ENCODE measurements around the gene BCAS3.

Gene BCAS3

GRCh38 chr17:61088556-61088955 is 410.9 kb downstream of the BCAS3 start:
- Mint-ChIP-seq H3K9me3 (peaks cover 10% of the 10 kb centered on the region), H3K36me3 (ENCODE audit: insufficient read depth) (peaks cover 2% of the 10 kb centered on the region), H3K27me3 (no peaks in the 10 kb centered on the region), H3K4me3 (no peak overlapping the region), H3K4me1 (no peaks in the 10 kb centered on the region), H3K27ac (ENCODE audit: low read depth) (no peak overlapping the region)
- ATAC-seq (replicated peaks; ENCODE audit: extremely low read depth, poor library complexity, severe bottlenecking) (no peak), DNase-seq (ENCODE audit: low spot score in 2 of 2) (no peak)

DNA sequence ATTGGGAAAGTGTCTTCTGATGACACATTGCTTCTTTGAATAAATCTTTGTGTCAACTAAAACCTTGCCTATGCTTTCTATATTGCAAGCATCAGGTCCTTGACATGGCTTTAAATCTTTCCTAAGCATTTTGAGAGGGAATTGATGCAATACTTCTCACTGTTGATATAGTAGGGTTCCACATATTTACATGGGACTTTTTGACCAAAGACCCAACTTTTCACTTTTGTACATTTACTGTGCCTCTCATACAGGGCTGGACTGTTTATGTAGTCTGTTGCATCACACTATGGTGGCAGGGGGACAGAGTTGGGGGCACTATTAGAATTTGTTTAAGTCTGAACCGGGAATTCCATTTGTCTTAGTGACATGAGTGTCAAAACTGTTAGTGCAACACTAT is 413.4 kb downstream of the BCAS3 start:
- Mint-ChIP-seq H3K4me1 (no peaks in the 10 kb centered on the region), H3K9me3 (peaks cover 10% of the 10 kb centered on the region)

GRCh38 chr17:61097781-61098180 is 420.1 kb downstream of the BCAS3 start:
- Mint-ChIP-seq H3K36me3 (ENCODE audit: insufficient read depth) (no peaks in the 10 kb centered on the region), H3K4me3 (no peak overlapping the region), H3K27me3 (no peaks in the 10 kb centered on the region), H3K27ac (ENCODE audit: low read depth) (no peak overlapping the region), H3K4me1 (no peaks in the 10 kb centered on the region), H3K9me3 (no peaks in the 10 kb centered on the region)
- no peak for DNase-seq (ENCODE audit: low spot score in 2 of 2)
- ATAC-seq (replicated peaks; ENCODE audit: extremely low read depth, poor library complexity, severe bottlenecking), result no peak

More for the DNA sequence above, 413.4 kb downstream of the BCAS3 start:
- Mint-ChIP-seq H3K36me3 (ENCODE audit: insufficient read depth) (peaks cover 2% of the 10 kb centered on the region), H3K4me3 (no peak overlapping the region), H3K27ac (ENCODE audit: low read depth) (no peak overlapping the region), H3K27me3 (no peaks in the 10 kb centered on the region)
- DNase-seq (ENCODE audit: low spot score in 2 of 2) (no peak), ATAC-seq (replicated peaks; ENCODE audit: extremely low read depth, poor library complexity, severe bottlenecking) (no peak)

GRCh38 chr17:61106354-61106753 is 428.7 kb downstream of the BCAS3 start:
- H3K27me3 Mint-ChIP-seq, result no peaks in the 10 kb centered on the region

GRCh38 chr17:61116577-61116976 is 438.9 kb downstream of the BCAS3 start:
- no peak overlapping the region for H3K27ac Mint-ChIP-seq (ENCODE audit: low read depth)

More at GRCh38 chr17:61106354-61106753, 428.7 kb downstream of the BCAS3 start:
- ATAC-seq (replicated peaks; ENCODE audit: extremely low read depth, poor library complexity, severe bottlenecking) (no peak), DNase-seq (ENCODE audit: low spot score in 2 of 2) (no peak)
- Mint-ChIP-seq H3K27ac (ENCODE audit: low read depth) (no peak overlapping the region), H3K36me3 (ENCODE audit: insufficient read depth) (peaks cover 3% of the 10 kb centered on the region), H3K9me3 (no peaks in the 10 kb centered on the region), H3K4me1 (no peaks in the 10 kb centered on the region), H3K4me3 (no peak overlapping the region)

DNA sequence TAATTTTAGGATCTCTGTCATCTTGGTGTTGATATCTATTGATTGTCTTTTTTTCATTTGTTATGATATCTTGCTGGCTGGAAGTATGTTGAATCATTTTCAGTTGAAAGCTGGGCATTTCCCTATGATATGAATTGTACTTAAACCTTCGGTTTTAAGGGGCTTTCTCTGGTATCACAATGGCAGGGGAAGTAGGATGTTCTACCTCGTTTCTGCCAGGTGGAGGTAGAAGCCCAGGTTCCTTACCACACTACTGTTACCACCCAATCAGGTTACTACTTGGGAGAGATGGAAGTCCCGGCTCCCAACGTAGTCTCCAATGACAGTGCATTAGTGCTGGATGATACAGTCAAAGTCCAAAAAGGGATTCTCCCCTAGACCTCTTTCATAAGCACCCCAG is 440.3 kb downstream of the BCAS3 start:
- no peak for ATAC-seq (replicated peaks; ENCODE audit: extremely low read depth, poor library complexity, severe bottlenecking)

More at GRCh38 chr17:61116577-61116976, 438.9 kb downstream of the BCAS3 start:
- no peaks in the 10 kb centered on the region for H3K27me3 Mint-ChIP-seq
- H3K9me3 Mint-ChIP-seq, result peaks cover 6% of the 10 kb centered on the region
- DNase-seq (ENCODE audit: low spot score in 2 of 2) (no peak), ATAC-seq (replicated peaks; ENCODE audit: extremely low read depth, poor library complexity, severe bottlenecking) (no peak)
- H3K4me1 Mint-ChIP-seq, result no peaks in the 10 kb centered on the region
- H3K4me3 Mint-ChIP-seq, result no peak overlapping the region
- H3K36me3 Mint-ChIP-seq (ENCODE audit: insufficient read depth), result no peaks in the 10 kb centered on the region

DNA sequence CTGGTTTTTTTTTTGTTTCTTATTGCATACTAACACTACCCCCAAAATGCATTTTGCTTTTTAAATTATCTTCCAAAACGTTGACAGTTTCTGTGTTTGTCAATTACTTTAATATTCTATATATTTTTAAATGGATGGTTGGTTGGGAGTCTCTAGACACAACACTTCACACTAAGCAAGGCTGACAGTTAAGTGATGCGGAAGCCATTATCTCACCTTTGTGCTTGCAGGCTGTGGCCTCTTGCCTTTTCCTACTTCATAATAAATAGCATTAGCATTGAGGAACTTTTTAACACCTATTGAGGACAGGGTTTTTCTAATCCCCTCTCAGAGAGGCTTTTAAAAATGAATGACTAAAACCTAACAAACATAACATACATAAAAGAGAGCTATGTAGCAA is 441.2 kb downstream of the BCAS3 start:
- no peaks in the 10 kb centered on the region for H3K36me3 Mint-ChIP-seq (ENCODE audit: insufficient read depth)
- H3K4me3 Mint-ChIP-seq, result no peak overlapping the region
- ATAC-seq (replicated peaks; ENCODE audit: extremely low read depth, poor library complexity, severe bottlenecking), result no peak
- DNase-seq (ENCODE audit: low spot score in 2 of 2), result no peak
- H3K9me3 Mint-ChIP-seq, result peaks cover 6% of the 10 kb centered on the region
- no peak overlapping the region for H3K27ac Mint-ChIP-seq (ENCODE audit: low read depth)
- no peaks in the 10 kb centered on the region for H3K4me1 Mint-ChIP-seq
- H3K27me3 Mint-ChIP-seq, result no peaks in the 10 kb centered on the region

More for the DNA sequence above, 440.3 kb downstream of the BCAS3 start:
- no peak for DNase-seq (ENCODE audit: low spot score in 2 of 2)
- Mint-ChIP-seq H3K27ac (ENCODE audit: low read depth) (no peak overlapping the region), H3K27me3 (no peaks in the 10 kb centered on the region), H3K4me3 (no peak overlapping the region), H3K36me3 (ENCODE audit: insufficient read depth) (no peaks in the 10 kb centered on the region), H3K9me3 (peaks cover 6% of the 10 kb centered on the region), H3K4me1 (no peaks in the 10 kb centered on the region)

DNA sequence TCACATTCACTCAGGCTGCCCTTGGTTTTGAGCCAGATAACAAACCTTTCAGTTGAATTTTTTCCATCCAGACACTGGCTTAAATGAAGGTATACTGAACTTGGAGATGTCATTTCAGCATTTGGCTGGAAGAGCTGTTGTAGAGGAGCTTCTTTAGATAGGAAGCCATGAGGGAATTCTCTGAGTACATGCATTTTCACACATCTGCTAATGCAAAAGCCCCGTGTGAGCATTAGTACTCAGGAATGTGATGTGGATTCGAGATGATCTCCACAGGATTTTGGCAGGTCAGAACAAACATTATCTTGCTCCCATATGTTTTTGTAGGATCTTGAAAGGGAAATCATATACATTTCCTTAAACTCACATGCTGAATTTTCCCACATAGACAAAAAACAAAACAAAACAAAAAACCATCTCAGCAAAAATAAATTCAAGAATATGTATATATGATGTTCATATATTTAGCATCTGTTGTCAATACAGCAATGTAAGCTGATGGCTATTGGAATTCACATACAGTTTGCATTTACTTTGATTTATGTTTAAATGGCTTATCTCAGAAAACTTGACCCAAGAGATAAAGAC is 444.8 kb downstream of the BCAS3 start:
- DNase-seq (ENCODE audit: low spot score in 2 of 2), result no peak
- Mint-ChIP-seq H3K27ac (ENCODE audit: low read depth) (no peak overlapping the region), H3K27me3 (no peaks in the 10 kb centered on the region), H3K9me3 (no peaks in the 10 kb centered on the region), H3K36me3 (ENCODE audit: insufficient read depth) (peaks cover 2% of the 10 kb centered on the region), H3K4me1 (no peaks in the 10 kb centered on the region), H3K4me3 (no peak overlapping the region)
- ATAC-seq (replicated peaks; ENCODE audit: extremely low read depth, poor library complexity, severe bottlenecking), result no peak

DNA sequence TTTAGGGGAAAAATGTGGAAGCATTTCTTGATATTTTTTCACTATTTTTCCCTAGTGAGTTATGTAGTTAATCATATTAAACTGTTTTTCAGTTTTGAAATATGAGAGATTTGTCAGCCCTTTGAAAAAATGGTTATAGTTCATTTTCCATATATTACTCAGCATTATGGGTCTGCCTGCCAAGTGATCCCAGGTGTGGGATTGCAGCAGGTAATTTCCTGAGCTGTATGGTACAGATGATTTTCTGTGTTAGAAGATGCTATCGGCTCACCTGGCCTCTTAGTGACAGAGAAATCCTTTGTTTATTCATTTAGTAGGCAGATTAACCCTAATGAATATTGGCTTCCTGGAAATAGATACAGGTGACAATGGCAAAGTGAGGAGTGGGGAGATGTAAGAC is 446.9 kb downstream of the BCAS3 start:
- no peaks in the 10 kb centered on the region for H3K27me3 Mint-ChIP-seq
- no peak for DNase-seq (ENCODE audit: low spot score in 2 of 2)
- peaks cover 6% of the 10 kb centered on the region for H3K4me1 Mint-ChIP-seq
- no peak for ATAC-seq (replicated peaks; ENCODE audit: extremely low read depth, poor library complexity, severe bottlenecking)
- H3K36me3 Mint-ChIP-seq (ENCODE audit: insufficient read depth), result peaks cover 4% of the 10 kb centered on the region
- H3K4me3 Mint-ChIP-seq, result no peak overlapping the region
- H3K9me3 Mint-ChIP-seq, result no peaks in the 10 kb centered on the region
- no peak overlapping the region for H3K27ac Mint-ChIP-seq (ENCODE audit: low read depth)

- DNase-seq (ENCODE audit: low spot score in 2 of 2) (no peak), ATAC-seq (replicated peaks; ENCODE audit: extremely low read depth, poor library complexity, severe bottlenecking) (no peak)
- Mint-ChIP-seq H3K27me3 (no peaks in the 10 kb centered on the region), H3K4me1 (peaks cover 6% of the 10 kb centered on the region), H3K9me3 (no peaks in the 10 kb centered on the region), H3K4me3 (no peak overlapping the region), H3K36me3 (ENCODE audit: insufficient read depth) (peaks cover 4% of the 10 kb centered on the region), H3K27ac (ENCODE audit: low read depth) (no peak overlapping the region)
These were observed 449.0 kb downstream of the BCAS3 start for GRCh38 chr17:61126473-61127249.

GRCh38 chr17:61127960-61128359 is 450.3 kb downstream of the BCAS3 start:
- H3K27me3 Mint-ChIP-seq, result no peaks in the 10 kb centered on the region
- no peaks in the 10 kb centered on the region for H3K9me3 Mint-ChIP-seq
- no peak for ATAC-seq (replicated peaks; ENCODE audit: extremely low read depth, poor library complexity, severe bottlenecking)
- peaks cover 11% of the 10 kb centered on the region for H3K4me1 Mint-ChIP-seq
- no peak for DNase-seq (ENCODE audit: low spot score in 2 of 2)
- H3K4me3 Mint-ChIP-seq, result no peak overlapping the region
- peaks cover 4% of the 10 kb centered on the region for H3K36me3 Mint-ChIP-seq (ENCODE audit: insufficient read depth)
- no peak overlapping the region for H3K27ac Mint-ChIP-seq (ENCODE audit: low read depth)

DNA sequence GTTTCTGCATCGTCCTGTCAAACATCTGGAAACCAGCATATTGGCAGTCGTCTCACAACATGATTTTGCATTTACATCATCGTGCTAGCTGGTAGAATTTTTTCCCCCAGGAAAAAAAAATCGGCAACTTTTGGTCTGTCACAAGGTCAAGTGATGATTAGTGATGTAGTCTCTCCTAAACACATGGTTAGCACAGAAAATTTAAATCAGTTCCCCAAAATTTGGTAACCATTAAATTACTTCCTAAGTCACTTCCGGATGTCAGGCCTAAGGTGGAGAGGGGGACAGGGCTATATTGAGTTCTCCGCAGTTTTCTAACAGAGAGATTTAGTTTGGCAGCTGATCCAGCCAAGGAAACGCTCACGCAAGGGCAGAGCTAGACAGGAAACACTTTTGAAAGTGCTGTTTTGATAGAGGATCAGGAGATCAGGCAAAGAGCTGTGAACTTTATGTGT is 451.0 kb downstream of the BCAS3 start:
- ATAC-seq (replicated peaks; ENCODE audit: extremely low read depth, poor library complexity, severe bottlenecking) (no peak), DNase-seq (ENCODE audit: low spot score in 2 of 2) (no peak)
- peaks cover 11% of the 10 kb centered on the region for H3K4me1 Mint-ChIP-seq
- H3K4me3 Mint-ChIP-seq, result no peak overlapping the region
- no peaks in the 10 kb centered on the region for H3K9me3 Mint-ChIP-seq
- no peaks in the 10 kb centered on the region for H3K27me3 Mint-ChIP-seq
- H3K27ac Mint-ChIP-seq (ENCODE audit: low read depth), result no peak overlapping the region
- H3K36me3 Mint-ChIP-seq (ENCODE audit: insufficient read depth), result peaks cover 4% of the 10 kb centered on the region

Measured in central memory CD8-positive, alpha-beta T cell (primary cell).